ENCODE results near the gene MKS1.

The MKS1 gene

GRCh38 chr17:58242171-58242784, 23.2 kb upstream of the MKS1 start:
- DNase-seq, result no peak

DNA sequence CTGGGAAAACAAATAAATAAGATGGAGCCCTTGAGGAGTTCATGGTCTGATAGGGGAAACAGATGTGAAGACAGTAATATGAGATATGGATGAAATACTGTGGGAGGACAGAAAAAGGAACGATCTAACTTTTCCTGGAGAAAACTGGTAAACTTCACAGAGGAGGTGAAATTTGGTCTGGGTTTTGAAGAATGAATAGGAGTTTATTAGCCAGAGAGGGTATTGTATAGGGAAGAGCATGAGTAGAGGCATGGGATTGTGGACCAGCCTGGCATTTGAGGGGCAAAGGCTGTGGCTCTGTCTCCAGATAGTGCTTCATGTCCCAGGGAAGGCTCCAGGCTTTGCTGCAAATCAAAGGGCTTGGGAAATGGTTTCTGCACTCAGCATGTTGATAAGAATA, 20.9 kb upstream of the MKS1 start:
- DNase-seq, result no peak

DNA sequence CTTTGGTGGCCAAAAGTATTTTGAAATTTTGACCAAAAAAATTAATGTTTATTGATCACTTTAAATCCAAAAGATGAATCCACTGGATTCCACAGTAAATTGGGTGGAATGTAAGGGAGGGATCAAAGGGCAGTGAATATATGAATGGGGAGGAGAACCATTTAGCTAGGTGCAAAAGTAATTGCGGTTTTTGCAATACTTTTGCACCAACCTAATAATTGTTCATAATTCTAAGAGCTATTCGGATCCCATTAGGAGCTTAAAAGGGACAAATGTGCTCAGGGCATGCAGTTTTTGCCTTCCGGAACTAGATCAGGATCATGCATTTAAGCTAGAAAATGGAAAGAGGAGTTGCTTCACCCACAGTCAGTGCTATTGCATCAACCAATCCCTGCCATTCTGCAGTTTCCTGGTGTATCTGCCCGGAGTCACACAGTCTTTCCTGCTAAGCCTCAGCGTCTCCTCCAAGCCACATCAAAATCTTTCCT, 19.1 kb upstream of the MKS1 start, which contains the start of gene LPO:
Gene LPO, plus strand, starts transcription at position 438 of the 488 bp plus-strand sequence. CDS start 4,396 bp downstream, outside the sequence.
- no peak for DNase-seq

DNA sequence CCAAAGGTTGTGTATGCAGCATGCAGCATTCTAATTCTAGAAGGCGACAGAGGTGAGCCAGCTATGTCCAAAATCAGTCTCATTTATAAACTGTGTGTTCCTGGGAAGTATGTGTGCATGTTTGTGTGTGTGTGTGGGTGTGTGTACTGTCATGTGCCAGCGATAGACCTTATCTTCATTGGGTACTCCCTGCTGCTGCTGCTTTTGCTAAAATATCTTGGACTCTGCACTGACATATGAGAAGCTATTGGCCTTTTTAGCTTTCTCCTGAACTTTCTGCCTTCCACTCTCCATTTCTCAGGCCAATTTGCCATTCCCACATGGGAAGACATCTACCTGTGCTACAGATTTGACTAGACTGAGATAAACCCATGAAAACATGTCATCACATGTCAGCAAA, 17.3 kb upstream of the MKS1 start:
- no peak for DNase-seq

DNA sequence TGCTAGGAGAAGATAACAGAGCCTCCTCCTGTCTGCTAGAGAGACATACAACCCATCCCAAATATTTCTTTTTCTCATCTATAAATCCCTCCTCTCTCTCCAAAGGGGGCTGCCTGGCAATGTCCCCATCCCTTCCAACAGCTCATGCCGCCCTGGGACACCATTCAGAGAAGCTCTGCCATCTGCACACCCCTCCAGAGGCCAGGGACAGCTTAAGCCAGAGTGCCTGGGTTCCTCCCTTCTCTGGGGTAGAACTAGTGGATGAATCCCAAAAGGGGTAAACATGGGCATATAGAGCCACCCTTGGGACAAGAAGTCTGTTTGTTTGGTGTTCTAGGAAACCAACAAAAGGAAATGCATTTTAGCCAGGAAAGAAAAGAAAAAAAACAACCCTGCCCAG, 16.8 kb upstream of the MKS1 start:
- DNase-seq, result no peak

GRCh38 chr17:58234512-58234911, 15.5 kb upstream of the MKS1 start:
- DNase-seq, result no peak

- no peak for DNase-seq
Observed at GRCh38 chr17:58233543-58233942, 14.5 kb upstream of the MKS1 start.

DNA sequence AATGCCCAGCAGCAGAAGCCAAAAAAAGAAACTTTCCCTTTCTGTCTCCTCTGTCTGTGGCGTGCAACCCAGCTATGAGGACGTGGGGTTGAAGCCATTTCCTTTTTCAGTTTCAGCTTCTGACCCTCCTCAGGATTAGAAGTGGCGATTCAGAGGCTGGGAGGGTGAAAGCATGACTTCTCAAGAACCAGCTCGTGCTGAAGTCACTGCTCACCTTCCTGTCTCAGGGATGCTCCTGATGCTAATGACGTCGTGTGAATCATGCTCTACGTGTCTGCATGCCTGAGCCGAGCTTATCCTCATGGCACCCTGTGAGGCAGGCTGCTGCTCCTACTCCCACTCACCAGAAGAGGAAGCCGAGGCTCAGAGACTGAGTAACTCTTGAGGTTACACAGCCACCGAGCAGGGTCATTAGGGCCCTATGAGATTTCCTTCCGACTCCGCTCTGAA, 13.7 kb upstream of the MKS1 start:
- DNase-seq, result peak; percentile 17

- no peak for DNase-seq
Observed at GRCh38 chr17:58231641-58232040, 12.6 kb upstream of the MKS1 start.

DNA sequence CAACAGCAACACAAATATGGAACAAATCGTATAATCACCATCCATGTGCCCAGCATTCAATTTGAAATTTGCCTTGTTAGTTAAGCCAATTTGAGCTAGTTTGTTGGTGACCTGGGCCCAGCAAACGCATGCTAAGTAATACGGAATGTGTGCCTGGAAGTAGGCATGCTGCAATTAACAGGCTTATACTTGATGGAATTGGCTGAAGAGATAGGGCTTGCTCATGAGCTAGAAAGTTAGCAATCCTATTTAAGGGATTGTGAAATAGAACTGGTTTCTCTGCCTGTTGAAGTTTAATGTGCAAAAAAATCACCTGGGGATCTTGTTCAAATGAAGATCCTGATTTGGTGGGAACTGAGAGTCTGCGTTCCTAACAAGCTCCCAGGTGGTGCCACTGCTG, 10.8 kb upstream of the MKS1 start:
- DNase-seq, result no peak

GRCh38 chr17:58229384-58229783, 10.3 kb upstream of the MKS1 start:
- DNase-seq, result no peak

- no peak for DNase-seq
Observed at GRCh38 chr17:58228679-58229078, 9.6 kb upstream of the MKS1 start.

DNA sequence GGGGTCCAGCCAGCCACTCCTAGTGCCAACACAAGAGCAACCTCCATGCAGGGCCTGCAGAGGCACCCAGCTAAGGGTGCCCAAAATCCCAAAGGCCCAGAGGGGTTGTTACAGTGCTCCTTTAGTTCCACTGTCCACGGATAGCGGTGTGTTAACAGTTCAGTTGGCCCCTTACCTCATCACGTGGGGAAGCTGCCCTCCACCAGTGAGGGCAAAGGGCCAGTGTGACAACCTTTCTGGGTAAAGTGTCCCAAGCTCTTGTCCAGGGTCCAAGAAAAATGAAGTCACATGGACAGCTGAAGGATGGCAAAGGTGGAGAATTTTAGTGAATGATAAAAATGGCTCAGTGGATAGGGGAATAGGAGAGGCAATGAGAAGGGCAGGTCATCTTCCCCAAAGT, 8.7 kb upstream of the MKS1 start:
- DNase-seq, result no peak

- no peak for DNase-seq
Observed at GRCh38 chr17:58224315-58224714, 5.3 kb upstream of the MKS1 start.

- no peak for DNase-seq
Observed at GRCh38 chr17:58219789-58220183, 731 bp upstream of the MKS1 start.

DNA sequence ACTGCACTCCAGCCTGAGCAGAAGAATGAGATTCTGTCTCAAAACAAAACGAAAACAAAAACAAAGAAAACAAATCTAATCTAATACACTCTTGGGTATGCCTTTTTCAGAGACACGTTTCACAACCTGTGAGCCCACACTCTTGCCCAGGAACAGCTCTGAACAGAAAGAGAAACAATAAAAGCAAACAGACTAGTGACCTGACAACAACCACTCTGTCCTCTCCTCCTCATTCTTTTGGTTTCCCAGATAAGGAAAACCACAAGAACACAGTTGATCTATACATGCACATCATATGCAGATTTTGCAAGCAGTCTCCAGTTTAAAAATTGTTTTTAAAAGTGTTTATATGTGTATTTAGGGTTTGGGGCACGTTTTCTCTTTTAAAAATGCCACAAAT, 1.3 kb downstream of the MKS1 start:
- no peak for DNase-seq

DNA sequence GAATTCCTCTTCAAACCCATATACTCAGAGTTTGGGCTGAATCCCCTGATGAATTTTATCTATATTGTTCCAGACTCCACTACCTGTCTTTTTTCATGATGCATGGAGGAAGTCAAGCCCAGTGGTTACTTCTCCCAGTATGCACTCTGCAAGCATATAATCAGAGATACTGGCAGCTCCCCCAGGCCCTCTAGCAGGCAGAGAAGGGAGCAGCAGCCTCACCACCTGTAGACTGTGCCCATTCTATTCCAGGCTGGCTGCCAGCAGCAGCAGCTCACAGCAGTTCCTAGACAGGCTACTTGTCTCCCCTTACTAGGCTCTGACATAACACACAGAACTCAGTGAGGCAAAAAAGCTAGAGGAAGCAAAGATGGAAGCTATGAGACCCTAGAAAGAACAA, 3.4 kb downstream of the MKS1 start:
- DNase-seq, result no peak

DNA sequence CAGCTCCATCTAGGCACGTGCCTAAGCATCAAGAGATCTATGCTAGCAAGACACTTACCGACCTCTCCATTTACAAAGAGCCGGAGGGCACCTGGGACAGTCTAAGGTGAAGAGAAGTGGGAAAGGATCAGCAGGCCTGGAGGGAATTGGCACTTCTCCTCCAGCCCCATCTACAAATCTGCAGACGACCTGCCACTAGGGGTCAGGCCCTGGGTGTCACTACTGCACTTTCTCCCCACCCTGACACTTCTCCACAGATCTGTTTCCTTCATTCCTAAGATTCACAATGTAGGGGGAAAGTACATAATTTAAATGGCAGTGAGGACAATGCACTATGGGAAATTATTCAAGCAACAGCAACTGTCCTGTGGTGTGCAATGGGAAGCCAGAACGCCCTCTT, 8.1 kb downstream of the MKS1 start:
- no peak for DNase-seq

GRCh38 chr17:58208344-58208743, 10.7 kb downstream of the MKS1 start:
- no peak for DNase-seq

DNA sequence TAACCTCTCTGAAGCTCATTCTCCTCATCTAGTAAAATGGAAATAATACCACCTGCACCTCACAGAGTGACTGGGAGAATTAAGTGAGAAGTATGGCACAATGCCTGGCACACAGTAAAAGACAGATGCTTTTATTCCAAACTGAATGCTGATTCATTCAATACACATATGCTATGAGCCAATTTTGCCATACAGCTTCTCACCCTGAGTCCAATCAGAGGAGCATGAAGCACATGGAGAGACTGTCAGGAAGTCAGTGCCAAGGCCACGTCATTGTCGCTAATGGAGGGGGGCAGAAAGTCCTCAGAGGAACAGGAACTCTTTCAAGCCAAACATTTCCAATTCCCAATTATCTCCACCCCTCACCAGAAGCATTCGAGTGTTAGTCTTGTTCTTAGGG, 11.6 kb downstream of the MKS1 start:
- DNase-seq, result no peak

DNA sequence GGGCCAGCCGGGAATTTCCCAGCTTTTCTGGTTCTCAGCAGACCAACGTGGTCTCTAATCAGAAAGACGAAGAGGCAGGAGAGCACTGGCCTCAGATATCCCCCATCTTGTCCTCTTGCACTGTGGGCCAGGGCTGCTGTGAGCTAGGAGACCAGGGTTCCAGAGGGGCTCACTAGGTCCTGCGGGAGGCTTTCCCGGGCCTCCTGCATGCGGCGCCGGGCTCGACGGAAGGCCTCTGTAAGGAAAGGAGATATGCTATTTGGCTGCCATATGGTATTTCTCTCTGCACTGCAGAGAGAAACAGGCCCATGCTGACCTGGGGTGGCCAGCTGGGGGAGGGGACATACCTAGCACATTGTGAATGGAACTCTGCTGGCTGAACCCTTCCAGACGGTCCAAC, 13.1 kb downstream of the MKS1 start:
- no peak for DNase-seq

DNA sequence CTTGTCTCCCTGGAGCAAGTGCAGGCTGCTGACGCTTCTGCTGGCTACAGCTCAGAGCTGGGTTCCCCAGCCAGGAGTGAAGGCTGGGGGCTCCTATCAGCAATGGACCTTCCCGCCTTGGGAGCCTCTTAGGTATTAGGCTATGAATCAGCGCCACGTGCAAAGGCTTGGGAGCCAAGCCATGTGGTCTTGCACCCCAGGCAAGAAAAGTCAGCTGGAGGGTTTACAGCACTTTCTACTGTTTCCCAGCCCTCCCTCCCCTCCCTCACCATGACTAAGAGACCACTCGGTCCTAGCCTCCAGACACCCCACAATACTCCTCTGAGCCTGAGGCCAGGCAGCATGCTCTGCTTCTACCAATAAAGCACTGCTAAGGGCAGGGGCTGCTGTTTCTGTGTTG, 14.3 kb downstream of the MKS1 start:
- no peak for DNase-seq

- no peak for DNase-seq
Observed at GRCh38 chr17:58202859-58203258, 16.2 kb downstream of the MKS1 start.

GRCh38 chr17:58200024-58200633, 18.9 kb downstream of the MKS1 start:
- peak; percentile 42 for DNase-seq

DNA sequence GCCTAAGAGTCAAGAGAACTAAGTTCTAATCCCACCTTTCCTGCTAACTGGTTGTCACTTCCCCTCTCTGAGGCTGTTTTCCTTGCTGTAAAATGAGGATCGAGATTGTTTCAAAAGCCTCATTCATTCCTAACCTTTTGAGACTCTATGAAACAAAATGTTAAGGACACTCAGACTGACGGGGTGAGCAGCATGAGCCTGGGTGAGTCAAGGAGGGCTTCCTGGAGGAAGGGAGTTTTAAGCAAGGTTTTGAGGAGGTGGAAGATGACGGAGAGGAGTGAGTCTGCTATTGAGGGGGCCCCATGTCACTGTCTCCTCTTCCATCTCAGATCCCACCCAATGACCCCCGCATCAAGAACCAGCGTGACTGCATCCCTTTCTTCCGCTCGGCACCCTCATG, 22.4 kb downstream of the MKS1 start:
- DNase-seq, result no peak
